ENCODE data around the gene KIAA1328.

The KIAA1328 gene

DNA sequence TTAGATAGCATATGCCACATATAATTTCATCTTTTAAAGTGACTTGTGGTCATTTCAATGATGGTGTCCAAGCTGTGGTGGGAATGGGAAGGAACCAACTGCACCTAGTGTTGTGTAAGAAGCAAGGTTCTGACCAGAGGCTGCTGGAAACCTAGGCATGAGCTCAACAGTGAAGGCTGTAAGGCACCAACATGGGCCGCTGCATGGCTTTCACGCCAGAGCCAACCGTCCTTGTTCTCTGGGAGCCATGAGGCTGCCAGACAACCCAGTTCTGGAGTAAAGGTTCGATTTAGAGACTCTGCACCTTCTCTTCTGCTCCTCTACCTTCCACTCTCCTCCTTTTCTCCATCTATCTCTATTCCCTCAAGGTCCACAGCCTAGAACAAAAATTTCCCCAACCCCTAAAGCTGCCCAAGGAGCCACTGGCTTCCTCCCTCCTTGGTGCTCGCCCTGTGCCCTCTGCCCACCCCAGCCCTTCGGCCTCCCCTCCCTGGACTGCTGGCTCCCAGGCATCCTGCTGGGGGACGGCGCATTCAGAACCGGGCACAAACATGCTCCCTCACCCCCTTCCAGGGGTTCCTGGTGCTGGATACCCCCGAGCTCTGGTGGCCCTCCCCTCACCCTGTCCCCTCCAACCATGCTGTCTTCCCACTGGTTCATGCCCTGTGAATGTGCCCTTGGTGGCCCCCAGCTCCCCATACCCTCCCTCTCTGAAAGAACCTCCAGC lies 431.6 kb downstream of the KIAA1328 start:
- DNase-seq, result no peak

DNA sequence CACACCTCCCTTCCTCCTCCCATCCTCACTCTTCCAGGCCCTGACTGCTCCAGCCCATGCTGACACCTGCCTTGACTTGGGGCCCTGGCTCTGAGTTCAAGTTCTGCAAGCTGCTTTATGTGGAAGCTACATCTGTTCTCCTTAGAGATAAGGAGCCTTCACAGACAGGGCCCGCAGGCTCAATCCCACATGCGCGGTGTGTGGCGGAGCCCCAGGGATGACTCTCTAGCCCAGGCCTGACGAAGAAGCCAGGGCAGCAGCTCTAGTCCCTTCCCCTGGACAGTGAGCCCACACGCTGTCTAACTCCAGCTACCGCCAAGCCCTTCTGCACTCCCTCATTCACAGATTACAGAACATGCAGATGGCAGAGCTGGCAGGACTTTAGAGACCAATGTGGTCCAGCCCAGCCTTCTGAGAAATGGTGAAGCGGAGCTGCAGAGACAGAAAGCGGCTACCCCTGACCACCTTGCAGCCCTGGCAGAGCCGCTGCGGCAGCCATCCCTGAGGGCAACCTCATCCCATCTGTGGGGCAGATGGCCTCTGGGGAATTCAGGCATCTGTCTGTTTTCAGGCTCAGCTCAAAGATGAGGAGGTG lies 432.4 kb downstream of the KIAA1328 start:
- DNase-seq, result no peak

DNA sequence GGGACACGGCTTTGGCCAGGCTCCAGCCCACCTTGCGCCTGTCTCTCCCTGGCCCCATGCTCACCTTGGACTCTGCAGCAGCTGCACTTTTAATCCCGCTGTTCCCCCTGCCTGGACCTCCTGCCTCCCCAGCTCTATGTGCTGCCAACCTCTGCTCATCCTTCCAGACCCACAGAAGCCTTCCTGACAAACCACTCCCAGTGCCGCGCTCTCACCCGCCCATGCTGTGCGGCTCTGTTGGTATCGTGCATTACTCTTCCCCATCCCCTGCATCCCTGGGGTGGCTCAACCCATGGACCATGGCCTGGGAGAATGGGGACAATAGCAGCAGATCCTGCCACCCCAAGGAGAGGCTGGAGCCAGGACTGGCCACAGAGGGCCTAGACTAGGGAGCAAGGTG lies 433.1 kb downstream of the KIAA1328 start:
- no peak for DNase-seq

DNA sequence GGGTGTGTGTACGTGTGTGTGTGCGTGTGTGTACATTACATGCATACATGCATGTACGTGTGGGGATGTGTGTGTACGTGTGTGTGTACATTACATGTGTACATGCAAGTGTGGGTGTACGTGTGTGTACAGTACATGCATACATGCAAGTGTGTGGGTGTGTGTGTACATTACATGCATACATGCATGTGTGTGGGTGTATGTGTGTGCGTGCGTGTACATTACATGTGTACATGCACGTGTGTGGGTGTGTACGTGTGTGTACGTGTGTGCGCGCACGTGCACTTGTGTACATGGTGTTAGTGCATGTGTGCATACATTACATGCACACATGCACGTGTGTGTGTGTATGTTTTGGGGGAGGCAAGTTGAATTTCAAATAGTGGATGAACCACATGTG lies 436.0 kb downstream of the KIAA1328 start:
- no peak for DNase-seq

DNA sequence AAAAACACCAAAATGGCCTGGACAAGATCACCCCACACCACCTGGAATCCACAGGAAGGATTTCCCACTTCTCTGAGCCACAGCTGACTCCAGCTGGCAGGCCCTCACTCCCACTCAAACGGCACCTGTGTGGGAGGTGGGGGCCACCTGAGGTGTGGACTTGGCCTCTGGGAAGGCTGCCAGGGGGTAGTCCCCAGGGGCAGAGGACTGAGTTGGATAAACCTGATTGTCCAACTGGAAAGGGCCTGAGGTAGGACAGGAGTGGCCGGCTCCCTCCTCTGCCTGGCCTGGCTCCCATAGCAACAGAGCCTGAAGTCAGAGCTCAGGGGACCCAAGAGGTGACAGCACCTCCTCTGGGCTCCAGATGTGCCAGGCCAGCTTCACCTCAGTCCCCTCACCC lies 436.5 kb downstream of the KIAA1328 start:
- DNase-seq, result no peak

DNA sequence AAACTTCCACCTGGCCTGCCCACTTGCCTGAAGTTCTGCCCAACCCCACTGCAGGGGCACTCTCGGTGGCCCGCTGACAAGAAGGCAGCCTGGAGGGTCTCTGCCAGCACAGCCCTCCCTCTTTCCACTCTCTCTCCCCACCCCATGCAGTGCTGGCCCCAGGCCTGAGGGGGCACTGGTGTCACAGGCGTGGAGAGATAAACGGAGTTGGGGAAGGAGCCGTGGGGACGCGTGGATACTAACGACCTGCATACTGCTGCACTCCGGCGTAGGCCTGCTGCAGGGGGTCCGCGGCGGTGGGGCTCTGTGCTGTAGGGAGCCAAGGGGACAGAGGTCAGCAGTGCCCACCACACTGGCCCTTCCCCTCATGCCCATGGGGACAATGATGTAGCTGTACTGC lies 437.4 kb downstream of the KIAA1328 start:
- DNase-seq, result no peak

DNA sequence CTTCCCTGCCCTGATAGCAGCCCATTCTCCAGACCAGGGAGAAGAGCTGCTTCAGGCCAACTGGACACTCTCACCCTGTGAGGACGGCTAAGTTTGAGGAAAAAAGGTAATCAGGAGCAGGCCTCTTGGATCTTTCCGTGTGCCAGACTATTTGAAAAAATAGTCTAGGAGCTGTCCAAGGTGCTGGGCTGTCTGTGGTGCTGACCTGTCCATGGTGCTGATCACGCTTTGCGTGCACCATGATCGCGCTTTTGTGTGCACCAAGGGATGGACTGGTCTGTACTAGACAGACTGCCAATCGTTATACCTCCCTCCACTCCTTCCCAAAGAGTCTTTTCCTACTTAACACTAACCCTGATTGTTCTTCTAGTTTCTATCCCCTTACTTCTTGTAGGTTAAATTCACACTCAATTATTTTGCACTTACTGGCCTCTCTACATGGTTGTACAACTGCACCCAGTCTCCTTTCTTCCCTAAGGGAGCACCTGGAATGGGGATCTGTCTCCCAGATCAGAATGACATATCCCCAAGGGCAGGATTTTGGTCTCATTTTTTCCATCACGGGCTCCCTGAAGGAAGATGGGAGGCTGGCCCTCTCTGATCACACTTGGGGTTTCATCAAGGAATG lies 441.2 kb downstream of the KIAA1328 start:
- peak; percentile 59 for DNase-seq

DNA sequence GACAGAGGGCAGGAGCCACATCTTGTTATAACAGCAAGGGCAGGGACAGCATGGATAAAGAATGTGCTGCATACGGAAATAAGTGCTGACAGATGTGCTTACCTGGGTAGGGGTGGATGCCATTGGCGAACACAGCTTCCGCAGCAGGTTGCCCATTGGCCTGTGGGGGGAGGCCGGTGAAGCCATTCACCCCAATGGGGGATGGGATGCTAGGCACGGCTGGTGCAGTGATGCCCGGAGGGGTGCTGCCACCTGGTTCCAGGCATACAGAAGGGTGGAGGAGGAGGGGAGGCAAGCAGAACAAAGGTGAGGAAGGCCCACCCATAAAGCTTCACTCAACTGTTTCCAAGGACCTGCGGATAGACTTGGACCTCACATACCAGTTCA lies 441.7 kb downstream of the KIAA1328 start:
- DNase-seq, result no peak

DNA sequence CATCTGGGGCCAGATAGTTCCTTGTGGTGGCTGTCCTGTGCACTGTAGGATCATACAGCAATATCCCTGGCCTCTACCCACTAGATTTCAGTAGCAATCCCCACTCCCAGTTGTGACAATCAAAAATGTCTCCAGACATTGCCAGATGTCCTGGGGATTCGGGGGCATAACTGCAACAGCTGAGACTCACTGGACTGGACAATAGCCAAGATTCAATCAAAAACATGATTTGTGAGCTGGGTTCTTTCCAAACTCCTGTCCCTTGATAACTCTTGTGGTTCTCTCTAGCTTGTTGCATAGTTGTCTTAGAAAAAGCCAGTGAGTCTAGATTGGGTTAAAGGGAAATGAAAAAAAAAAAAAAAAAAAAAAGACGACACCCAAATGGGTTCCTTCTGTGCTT lies 443.3 kb downstream of the KIAA1328 start:
- DNase-seq, result no peak

DNA sequence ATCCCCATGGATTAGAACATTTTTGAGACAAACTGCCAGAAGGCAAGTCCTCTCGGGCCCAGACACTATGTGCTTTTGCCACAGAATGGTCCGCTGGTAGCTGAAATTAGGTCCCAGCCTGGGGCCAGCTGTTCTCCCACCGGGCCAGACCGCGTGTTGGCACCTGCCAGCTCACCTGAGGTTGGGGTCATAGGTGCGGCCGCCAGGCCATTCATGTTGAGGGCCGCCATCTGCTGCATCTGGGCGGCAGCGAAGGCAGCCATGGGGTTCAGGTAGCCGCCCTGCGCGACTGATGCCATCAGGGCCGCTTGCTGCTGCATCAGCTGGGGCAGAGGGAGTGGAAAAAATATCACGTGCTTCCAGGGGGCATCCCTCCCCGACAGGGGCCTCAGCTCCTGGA lies 443.9 kb downstream of the KIAA1328 start:
- no peak for DNase-seq

DNA sequence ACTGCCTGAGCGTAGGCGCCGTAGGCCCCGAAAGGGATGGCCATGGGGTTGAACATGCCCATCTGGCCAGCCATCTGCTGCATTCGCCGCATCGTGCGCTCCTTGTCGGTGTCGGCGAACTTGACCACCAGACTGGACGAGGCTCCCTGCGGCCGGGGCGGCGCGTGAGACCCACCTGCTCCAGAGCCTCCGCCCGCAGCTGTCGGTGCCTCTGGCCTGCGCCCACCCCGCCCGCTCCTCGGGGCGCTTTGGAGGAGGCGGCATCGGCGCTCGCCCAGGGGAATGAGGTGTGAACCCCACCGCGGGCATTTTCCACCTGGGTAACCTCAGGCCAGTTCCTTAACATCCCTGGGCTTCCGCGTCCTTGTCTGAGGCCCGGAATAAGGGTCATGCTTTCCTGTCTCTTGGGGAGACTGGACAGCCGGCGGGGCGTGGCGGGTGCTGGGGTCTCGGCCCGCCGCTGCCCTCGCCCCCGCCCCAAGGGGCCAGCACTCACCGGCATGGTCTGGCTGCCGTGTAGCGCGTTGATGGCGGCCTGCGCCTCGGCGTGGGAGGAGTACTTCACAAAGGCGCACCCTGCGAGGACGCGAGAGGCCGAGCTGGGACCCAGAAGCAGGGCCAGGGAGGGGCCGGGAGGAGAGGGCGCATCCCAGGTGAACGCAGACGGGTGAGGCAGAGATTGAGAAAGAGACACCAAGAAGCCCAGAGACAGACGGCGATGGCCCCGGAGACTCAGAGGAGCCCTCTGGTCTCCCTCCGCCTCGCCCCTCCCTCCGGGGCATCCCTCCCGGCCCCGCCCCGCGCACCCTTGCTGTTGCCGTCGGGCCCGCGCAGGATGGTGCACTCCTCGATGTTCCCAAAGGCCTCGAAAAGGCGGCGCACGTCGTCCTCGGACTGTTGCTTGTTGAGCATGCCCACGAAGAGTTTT lies 445.6 kb downstream of the KIAA1328 start:
- DNase-seq, result no peak

DNA sequence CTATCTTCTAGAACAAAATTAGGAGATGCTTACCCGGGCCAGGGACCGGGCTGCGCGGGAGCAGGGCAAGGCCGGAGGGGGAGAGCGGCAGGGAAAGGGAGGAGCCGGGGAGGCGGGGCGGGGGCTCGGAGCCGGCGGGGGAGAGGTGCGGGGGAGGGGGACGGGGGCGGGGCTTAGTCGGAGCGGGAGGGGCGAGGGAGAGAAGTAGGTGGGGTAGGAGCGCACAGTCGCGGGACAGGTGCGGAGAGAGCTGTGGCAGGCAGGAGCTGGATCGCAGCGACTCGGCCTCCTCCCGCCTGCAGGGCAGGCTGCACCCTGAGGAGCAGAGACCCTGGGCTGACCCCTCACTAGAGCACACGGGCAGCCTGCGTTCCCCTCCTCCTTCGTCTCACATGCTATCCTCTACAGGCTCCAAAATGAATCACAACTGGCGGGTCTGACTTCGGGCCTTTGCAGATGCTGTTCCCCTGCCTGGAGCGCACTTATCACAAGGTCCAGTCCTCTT lies 446.4 kb downstream of the KIAA1328 start:
- DNase-seq, result no peak

DNA sequence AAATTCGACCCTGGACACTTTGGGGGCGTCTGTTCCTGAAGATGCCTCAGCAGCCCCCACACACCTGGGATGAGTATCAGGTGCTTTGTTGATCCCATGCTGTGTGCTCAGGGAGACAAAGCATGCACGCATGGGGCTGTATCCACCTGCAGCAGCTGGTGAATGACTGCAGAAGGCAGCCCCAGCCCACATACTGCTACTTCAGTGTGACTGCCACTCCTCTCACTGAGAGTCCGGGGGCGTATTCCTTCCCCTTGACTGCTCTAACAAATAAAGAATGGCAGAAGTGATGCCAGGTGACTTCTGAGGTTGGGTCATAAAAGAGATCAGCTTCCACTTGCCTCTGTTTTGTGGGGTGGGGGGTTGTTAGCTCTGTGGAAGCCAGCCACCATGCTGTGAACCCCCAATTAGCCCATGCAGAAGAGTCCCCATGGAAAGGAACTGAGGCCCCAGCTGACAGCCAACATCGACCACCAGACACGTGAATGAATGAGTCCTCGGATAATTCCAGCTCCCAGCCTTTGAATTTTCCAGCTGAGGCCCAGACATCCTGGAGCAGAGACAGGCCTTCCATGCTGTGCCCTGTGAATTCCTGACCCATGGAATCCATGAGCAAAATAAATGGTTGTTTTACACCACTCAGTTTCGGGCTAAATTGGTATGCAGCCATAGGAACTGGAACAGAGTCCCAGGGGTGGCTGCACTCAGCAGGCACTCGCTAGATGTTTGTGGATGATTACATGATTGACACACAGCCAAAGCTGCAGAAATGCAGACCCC lies 447.4 kb downstream of the KIAA1328 start:
- no peak for DNase-seq

DNA sequence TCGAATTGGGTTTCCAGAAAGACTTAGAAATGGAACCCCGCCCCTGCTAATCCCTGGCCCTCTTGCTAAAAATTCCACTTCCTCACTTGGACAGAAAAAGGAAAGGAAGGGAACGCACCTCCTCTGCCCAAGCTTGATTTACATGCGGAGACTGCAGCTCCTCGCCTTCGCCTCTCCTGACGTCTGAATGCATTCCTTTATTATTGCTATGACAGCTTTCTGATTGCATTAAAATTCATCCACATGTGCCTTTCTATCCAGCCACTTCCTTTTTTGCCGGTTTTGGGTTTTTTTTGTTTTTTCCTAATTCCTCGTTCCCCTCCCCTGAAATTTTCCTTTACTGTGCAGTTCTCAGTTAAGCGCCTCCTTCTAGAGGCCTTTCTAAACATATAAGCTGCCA lies 448.9 kb downstream of the KIAA1328 start:
- no peak for DNase-seq
